Measurements from ENCODE around the gene PLCZ1. TPM values are rescaled to one million over a fixed set of nuclear protein-coding genes. Genes with fewer than 3 reads are reported as not detected.

PLCZ1 gene
- total and polyA plus RNA-seq, 9 of the 15 experiments (the other 6 are each of a cell fraction or from before 2014, with no cell fraction given), result not detected

DNA sequence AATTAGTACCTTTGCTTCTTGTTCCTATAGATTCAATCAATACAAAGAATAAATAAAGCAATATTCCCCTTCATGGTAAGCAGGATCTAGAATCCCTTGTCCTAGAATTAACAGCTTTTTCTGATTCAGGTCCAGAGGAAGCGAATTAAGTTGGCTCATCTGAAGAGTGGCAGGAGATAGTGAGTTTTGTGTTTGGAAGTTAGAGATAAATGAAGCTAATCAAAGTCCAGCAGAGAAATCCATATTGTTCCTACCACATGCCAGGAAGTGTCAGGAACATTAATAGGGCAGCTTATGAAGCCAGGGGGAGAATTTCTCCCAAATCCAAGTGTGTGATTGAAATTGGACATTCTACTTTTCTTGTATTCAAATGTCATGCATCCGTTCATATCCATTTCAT is 14.1 kb upstream of the PLCZ1 start:
- peaks cover 4 to 30% of the 10 kb centered on the region in 2 experiments; a peak in 4 of 5 replicates for H3K4me1 ChIP-seq (replicated peaks in 1 of 2; ENCODE audit: control insufficient read depth in 2 of 2, insufficient read depth in 2 of 2, low read length in 2 of 2)
- ChIA-PET CTCF (ENCODE audit: low intra/inter-chr PET ratio) (no interaction called here), POLR2A (no interaction called here)
- no peaks in the 10 kb centered on the region for H3K36me3 ChIP-seq (ENCODE audit: control insufficient read depth, insufficient read depth, low read length)
- no TSS peak for BruUV-seq (replicated peaks)
- H3K79me2 ChIP-seq (ENCODE audit: control insufficient read depth, insufficient read depth, low read length), result no peaks in the 10 kb centered on the region
- no peak for DNase-seq (ENCODE audit: extremely low read depth in 1 of 4, low spot score in 3 of 4)
- FAIRE-seq, result no peak
- H3K9me3 ChIP-seq (replicated peaks; ENCODE audit: control insufficient read depth, insufficient read depth, low read depth, low read length), result no peaks in the 10 kb centered on the region
- no peaks in the 10 kb centered on the region for H3K9me1 ChIP-seq (ENCODE audit: control insufficient read depth, insufficient read depth, low read length)
- peak overlapping the region; percentile 67; the same call in 2 of the 3 replicates for H3K27ac ChIP-seq (ENCODE audit: extremely low read depth, low read depth, low read length)
- no peaks in the 10 kb centered on the region for H4K20me1 ChIP-seq (replicated peaks; ENCODE audit: control insufficient read depth, insufficient read depth, low read length)
- no peak overlapping the region; the same call in 1 of the 2 replicates for H3K4me2 ChIP-seq (ENCODE audit: insufficient read depth, low read length)
- TF ChIP-seq CBFA2T2 (conservative IDR thresholded peaks at IDR 0.05) (0 out of 2 replicates have a peak, but pooled peaks have one; percentile 9), XRCC5 (IDR thresholded peaks at IDR 0.05; ENCODE audit: low read depth, low read length) (no peak), RBM17 (IDR thresholded peaks at IDR 0.05; ENCODE audit: borderline replicate concordance, low read depth, low read length) (no peak), WHSC1 (IDR thresholded peaks at IDR 0.05; ENCODE audit: low read length) (no peak), MTA2 (IDR thresholded peaks at IDR 0.05; ENCODE audit: low read depth) (no peak), ARID2 (IDR thresholded peaks at IDR 0.05) (no peak), RAD51 (IDR thresholded peaks at IDR 0.05; ENCODE audit: borderline replicate concordance, low read depth) (no peak), FOXJ2 (tag; IDR thresholded peaks at IDR 0.05) (no peak), POLR2A (conservative IDR thresholded peaks at IDR 0.05) (no peak), E2F1 (CRISPR knock-in tag; IDR thresholded peaks at IDR 0.05) (no peak), FOXJ3 (CRISPR knock-in tag; IDR thresholded peaks at IDR 0.05) (no peak), ELF4 (CRISPR knock-in tag; IDR thresholded peaks at IDR 0.05) (no peak), ZNF740 (CRISPR knock-in tag; IDR thresholded peaks at IDR 0.05) (no peak), ZNF740 (tag; IDR thresholded peaks at IDR 0.05) (no peak), CBFA2T3 (IDR thresholded peaks at IDR 0.05) (peak; percentile 55), NCOA4 (IDR thresholded peaks at IDR 0.05; ENCODE audit: partially characterized antibody) (no peak), CEBPB (tag; IDR thresholded peaks at IDR 0.05) (no peak)
- TF ChIP-seq, protein P1, sequence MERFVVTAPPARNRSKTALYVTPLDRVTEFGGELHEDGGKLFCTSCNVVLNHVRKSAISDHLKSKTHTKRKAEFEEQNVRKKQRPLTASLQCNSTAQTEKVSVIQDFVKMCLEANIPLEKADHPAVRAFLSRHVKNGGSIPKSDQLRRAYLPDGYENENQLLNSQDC (CRISPR knock-in tag; IDR thresholded peaks at IDR 0.05), result no peak
- no peak overlapping the region for H3K4me3 ChIP-seq
- in situ Hi-C loops (cut with MboI), result no loop called here
- H3K27me3 ChIP-seq (ENCODE audit: control insufficient read depth in 2 of 2, insufficient read depth in 2 of 2, low read length in 2 of 2), result no peaks in the 10 kb centered on the region
- ATAC-seq, result no peak
- intact Hi-C loops (cut with micrococcal nuclease), result no loop called here
- 8% methylated on average over 2 of the region's 2 CpGs for WGBS (ENCODE audit: insufficient coverage, low coverage, missing lambda C conversion rate)
- H2AFZ ChIP-seq (ENCODE audit: low read depth, low read length), result peak overlapping the region; percentile 53
- H3K9ac ChIP-seq (ENCODE audit: insufficient read depth in 1 of 2, low read depth in 2 of 2, low read length in 2 of 2), result peak overlapping the region in 1 of 2 experiments; percentile 34; a peak in 1 of 4 replicates
